Chondrocyte (in vitro differentiated cells): Measurements from ENCODE around the gene PTPRE. TPM values are rescaled to one million over a fixed set of nuclear protein-coding genes. Genes with fewer than 3 reads are reported as not detected.

Source experiments
- DNase-seq: peaks from one replicate; pipeline ENCODE4 v3.0.0; 2021; ENCODE audit warnings: mixed read lengths, low spot score
- H3K27ac Mint-ChIP-seq: one replicate; pipeline ENCODE4 v1.8.0; 2021; ENCODE audit warnings: mild to moderate bottlenecking, moderate library complexity, mixed read lengths; ENCODE audit not compliant: unreplicated experiment
- H3K27me3 Mint-ChIP-seq: 2 replicates; pipeline ENCODE4 v1.8.0; 2021; ENCODE audit warnings: low read depth, mixed read lengths
- H3K36me3 Mint-ChIP-seq: 2 replicates; pipeline ENCODE4 v1.8.0; 2021; ENCODE audit warnings: low read depth, mixed read lengths
- H3K4me1 Mint-ChIP-seq: 2 replicates; pipeline ENCODE4 v1.8.0; 2021; ENCODE audit warnings: low read depth, mild to moderate bottlenecking, mixed read lengths
- H3K4me3 Mint-ChIP-seq: one replicate; pipeline ENCODE4 v1.8.0; 2021; ENCODE audit warnings: mild to moderate bottlenecking, moderate library complexity, mixed read lengths; ENCODE audit not compliant: unreplicated experiment
- H3K9me3 Mint-ChIP-seq: 2 replicates; pipeline ENCODE4 v1.8.0; 2021; ENCODE audit warnings: low read depth, mixed read lengths
- CTCF ChIP-seq: fragments of 200-600 bp; sonication (generic); IDR thresholded peaks from 2 replicates; pipeline ENCODE4 v1.5.0; 2021; ENCODE audit warnings: antibody characterized with exemption, mild to moderate bottlenecking, moderate library complexity
- total RNA-seq: library from RNA; stranded (reverse); gene quantifications from 3 replicates; pipeline ENCODE4 v1.2.1, GENCODE V29; 2021

Gene PTPRE
- total RNA-seq, 1 donor from 2014 or later, result 6.2 TPM

- no peak for TF ChIP-seq CTCF
Measured at GRCh38 chr10:127877699-127878098, 29.2 kb upstream of the PTPRE start.

GRCh38 chr10:127878475-127879055, 28.3 kb upstream of the PTPRE start:
- TF ChIP-seq CTCF, result no peak
- H3K9me3 Mint-ChIP-seq, result no peaks in the 10 kb centered on the region
- H3K27me3 Mint-ChIP-seq, result peaks cover 11% of the 10 kb centered on the region
- no peak for DNase-seq
- no peak overlapping the region for H3K27ac Mint-ChIP-seq
- no peak overlapping the region for H3K4me3 Mint-ChIP-seq
- H3K4me1 Mint-ChIP-seq, result no peaks in the 10 kb centered on the region
- no peaks in the 10 kb centered on the region for H3K36me3 Mint-ChIP-seq

More at GRCh38 chr10:127877699-127878098, 29.2 kb upstream of the PTPRE start:
- Mint-ChIP-seq H3K4me1 (no peaks in the 10 kb centered on the region), H3K9me3 (no peaks in the 10 kb centered on the region), H3K36me3 (no peaks in the 10 kb centered on the region), H3K4me3 (no peak overlapping the region), H3K27me3 (peaks cover 11% of the 10 kb centered on the region), H3K27ac (no peak overlapping the region)
- DNase-seq, result no peak

- Mint-ChIP-seq H3K27me3 (peaks cover 12% of the 10 kb centered on the region), H3K4me3 (no peak overlapping the region), H3K4me1 (no peaks in the 10 kb centered on the region), H3K27ac (no peak overlapping the region), H3K9me3 (no peaks in the 10 kb centered on the region), H3K36me3 (no peaks in the 10 kb centered on the region)
- no peak for DNase-seq
- no peak for TF ChIP-seq CTCF
Measured at GRCh38 chr10:127880557-127880956, 26.3 kb upstream of the PTPRE start.

- Mint-ChIP-seq H3K9me3 (no peaks in the 10 kb centered on the region), H3K27me3 (peaks cover 12% of the 10 kb centered on the region), H3K4me3 (no peak overlapping the region), H3K36me3 (no peaks in the 10 kb centered on the region), H3K4me1 (no peaks in the 10 kb centered on the region), H3K27ac (no peak overlapping the region)
- no peak for DNase-seq
- TF ChIP-seq CTCF, result no peak
Measured at GRCh38 chr10:127881262-127881661, 25.6 kb upstream of the PTPRE start.

- Mint-ChIP-seq H3K4me3 (no peak overlapping the region), H3K27ac (no peak overlapping the region), H3K27me3 (peaks cover 5% of the 10 kb centered on the region), H3K9me3 (no peaks in the 10 kb centered on the region), H3K36me3 (no peaks in the 10 kb centered on the region), H3K4me1 (no peaks in the 10 kb centered on the region)
- no peak for TF ChIP-seq CTCF
- no peak for DNase-seq
Measured at GRCh38 chr10:127882391-127882790, 24.5 kb upstream of the PTPRE start.
